Activated T-cell treated with anti-CD3 and anti-CD28 coated beads, Interleukin-2, amount 50 U/mL, for 1 hour (primary cell): ENCODE measurements around the gene DIS3L2.
"Not testable (repeated sequence)": the region's sequence is repeated elsewhere in the genome, so short reads cannot be mapped to it uniquely, and the experiment has no call there.

Source experiments
- DNase-seq: peaks from one replicate; pipeline ENCODE4 v3.0.0-alpha.2; 2020

The DIS3L2 gene

DNA sequence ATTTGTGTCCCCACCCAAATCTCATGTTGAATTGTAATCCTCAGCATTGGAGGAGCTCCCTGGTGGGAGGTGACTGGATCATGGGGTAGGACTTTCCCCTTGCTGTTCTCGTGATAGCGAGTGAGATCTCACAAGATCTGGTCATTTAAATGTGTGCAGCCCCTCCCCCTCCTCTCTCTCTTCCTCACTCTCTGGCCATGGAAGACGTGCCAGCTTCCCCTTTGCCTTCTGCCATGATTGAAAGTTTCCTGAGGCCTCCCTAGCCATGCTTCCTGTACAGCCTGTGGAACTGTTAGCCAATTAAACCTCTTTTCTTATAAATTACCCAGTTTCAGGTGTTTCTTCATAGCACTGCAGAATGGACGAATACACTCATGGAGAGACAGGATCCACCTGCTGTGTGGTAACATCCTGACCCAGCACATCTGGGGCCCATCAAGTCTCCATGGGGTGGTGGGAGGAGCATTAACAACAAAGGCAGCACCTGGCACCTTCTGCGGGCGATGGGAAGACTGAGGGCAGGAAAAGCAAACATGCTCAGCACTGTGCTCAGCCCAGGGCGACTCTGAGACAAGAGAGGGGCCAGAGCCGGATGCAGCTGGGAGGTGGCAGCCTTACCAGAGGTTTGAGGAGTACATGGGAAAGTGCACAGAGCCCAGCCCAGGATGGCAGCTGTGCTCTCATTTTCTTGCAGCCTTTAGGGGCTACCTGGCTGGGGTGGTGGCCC lies 400.8 kb downstream of the DIS3L2 start:
- DNase-seq = no peak

DNA sequence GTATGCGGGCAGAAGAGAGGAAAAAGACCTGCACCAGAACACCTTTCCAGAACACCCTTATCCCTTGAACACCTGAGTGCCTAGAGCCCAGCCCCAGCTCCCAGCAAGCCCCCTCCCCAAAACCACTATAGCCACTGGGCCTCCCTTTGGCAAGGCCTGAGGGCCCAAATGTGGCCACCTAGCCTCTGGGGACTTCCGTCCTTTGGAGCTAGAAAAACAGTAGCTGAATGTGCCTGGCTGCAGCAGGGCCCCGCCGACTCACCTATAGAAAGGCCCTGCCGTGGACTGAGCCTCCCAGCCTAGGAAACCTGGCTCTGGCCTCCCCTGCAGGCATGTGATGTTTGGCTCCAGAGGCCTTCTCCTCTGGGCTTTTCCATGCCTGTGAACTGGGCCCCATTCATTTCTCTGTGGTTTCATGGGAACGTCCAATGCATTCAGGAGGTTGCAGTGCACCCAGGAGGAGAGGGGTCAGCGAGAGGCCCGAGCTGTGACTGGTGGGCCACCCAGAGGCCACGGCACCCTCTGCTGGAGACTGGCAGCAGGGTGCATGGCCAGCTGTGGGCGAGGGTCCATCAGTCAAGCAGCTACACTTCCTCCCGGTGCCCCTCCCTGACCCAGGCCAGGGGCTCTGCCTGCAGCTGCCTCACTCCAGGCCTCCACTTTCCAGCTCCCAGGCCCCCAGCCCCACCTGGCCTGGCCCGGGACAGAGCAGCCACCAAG lies 401.7 kb downstream of the DIS3L2 start:
- not testable (repeated sequence) for DNase-seq

DNA sequence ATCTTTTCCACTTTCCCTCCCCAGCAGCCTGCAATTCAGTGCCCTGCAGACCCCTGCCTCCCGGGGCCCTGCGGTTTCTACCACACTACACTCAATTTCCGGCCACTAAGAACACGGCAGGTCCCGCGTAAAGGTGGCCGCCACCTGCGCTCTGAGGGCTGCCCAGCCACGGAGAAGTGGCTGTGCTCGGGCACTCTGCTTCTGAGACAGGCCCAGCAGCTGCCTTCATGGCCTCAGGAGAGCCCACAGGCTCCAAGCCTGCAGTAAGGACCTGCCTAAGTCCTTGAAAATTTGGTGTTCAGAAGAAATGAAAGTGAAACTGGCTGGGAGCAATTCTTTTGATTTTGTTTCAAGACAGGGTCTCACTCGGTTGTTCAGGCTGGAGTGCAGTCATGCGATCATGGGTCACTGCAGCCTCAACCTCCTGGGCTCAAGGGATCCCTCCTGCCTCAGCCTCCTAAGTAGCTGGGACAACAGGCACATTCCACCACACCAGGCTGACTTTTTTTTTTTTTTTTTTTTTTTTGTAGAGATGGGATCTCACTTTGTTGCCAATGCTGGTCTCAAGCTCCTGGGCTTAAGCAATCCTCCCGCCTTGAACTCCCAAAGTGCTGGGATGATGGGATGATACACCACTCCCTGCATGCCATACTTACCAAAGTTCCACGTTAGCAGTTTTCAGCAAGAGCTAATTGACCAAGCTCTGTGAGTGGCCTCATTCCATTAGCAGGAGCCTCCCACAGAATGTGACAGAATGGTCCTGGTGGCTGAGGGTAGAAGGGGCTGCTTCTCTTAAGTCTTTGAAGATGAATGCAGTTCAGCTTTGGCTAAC lies 402.5 kb downstream of the DIS3L2 start:
- DNase-seq = no peak

DNA sequence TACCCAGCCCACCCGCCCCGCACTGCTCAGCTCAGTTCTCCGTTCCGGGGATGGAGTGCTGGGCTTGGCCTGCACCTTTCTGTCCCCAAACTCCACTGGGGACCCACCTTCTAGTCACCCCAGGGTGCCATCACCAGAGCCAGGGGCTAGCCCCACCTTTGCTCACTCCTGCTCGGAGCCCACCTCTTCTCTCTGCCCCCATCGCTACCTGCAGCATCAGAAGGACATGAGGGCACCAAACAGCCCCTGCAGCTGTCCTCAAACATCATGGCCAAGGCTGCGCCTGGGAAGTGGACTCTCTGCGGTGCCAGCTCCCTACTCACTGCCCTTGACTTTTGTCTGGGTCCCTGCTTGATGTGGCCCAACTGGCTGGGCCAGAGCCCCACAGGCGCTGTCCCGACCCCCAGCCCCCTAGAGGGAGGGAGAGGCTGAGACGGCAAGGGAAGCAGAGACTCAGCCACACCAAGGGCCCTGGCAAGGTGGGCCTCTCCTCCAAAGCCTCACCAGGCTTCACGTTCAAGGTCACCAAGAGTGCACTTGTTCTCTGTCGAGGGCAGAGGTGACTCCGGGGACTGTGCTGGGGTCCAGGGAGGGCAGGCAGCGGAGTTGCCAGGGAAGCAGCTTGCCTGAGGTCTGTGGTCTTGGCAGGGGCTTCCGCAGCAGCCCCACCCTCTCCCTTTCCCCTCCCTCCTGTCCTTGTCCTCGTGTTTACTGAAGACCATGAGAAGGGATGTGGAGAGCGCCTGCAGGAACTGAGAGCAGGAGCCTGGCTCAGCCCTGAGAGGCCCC lies 403.5 kb downstream of the DIS3L2 start:
- DNase-seq = not testable (repeated sequence)

DNA sequence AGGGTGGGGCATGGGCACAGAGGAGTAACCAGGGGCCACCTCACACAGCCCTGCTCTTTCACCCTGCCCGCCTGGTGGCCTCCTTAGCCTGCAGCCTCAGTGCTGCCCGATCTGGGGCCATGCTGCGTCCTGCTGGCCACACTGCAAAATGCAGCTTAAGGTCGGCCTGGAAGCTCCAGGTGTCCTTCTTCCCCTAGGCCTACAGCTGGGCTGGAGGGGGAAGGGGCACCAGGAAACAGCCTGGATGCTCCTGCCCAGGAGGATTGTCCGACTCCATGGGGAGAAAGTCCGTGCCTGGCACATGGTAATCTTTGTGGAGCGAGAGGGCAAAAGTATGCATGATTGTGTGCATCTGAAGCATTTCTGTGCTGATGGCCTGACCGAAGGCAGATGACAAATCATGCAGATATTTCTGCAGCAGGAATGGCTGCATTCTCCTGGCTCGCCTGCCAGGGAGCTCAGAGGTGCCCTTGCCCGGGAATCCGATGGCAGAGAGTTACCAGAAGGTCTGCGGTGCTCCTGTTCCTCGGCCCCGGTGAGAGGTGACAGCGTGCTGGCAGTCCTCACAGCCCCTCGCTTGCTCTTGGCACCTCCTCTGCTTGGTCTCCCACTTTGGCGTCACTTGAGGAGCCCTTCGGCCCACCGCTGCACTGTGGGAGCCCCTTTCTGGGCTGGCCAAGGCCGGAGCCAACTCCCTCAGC lies 404.3 kb downstream of the DIS3L2 start:
- DNase-seq = no peak

DNA sequence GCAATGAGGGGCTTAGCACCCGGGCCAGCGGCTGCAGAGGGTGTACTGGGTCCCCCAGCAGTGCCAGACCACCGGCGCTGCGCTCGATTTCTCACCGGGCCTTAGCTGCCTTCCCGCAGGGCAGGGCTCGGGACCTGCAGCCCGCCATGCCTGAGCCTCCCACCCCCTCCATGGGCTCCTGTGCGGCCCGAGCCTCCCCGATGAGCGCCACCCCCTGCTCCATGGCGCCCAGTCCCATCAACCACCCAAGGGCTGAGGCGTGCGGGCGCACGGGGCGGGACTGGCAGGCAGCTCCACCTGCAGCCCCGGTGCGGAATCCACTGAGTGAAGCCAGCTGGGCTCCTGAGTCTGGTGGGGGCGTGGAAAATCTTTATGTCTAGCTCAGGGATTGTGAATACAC lies 404.9 kb downstream of the DIS3L2 start:
- DNase-seq = not testable (repeated sequence)

DNA sequence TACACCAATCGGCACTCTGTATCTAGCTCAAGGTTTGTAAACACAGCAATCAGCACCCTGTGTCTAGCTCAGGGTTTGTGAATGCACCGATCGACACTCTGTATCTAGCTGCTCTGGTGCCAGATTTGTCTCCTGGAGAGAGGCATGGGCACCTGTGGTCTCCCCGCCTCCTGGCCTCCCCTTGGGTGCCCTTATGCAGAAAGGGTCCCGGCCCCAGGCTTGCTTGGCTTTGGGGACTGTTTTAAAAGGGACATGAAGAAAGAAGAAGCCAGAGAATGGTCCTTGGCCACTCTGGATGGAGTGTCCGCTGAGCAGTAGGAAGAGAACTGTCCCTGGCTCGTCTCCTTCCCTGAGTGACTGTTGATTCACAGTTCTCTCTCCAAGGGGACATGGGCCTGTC lies 405.5 kb downstream of the DIS3L2 start:
- DNase-seq = no peak

DNA sequence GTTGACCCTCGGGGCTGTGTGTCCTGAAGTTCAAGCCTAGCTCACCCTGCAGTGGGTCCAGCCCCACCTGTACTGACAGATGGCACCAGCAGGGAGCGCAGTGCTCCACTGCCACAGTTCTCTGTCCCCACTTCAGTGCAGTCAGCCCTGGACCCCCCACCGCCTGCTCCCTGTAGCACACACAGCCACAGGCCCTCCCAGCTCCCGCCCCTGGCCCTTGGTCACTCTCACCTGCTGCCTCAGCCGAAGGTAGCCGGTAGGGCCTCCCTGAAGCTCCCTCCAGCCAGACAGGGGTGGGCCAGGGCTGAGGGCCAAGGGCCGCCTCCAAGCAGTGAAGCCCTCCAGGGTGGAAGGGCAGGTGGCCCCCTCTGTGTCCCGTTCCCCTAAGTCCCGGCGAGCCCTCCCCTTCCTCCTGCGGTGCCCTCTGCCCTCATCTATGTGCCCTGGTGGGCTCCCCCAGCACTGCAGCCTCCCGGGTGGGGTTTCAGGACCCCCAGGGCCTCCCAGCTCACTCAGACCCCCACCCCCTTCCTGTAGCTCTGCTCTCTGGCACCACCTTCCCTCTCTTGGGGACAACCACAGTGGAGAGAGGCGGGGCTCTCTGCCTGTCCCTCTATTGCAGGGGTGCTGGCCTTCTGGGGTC lies 406.2 kb downstream of the DIS3L2 start:
- no peak for DNase-seq

DNA sequence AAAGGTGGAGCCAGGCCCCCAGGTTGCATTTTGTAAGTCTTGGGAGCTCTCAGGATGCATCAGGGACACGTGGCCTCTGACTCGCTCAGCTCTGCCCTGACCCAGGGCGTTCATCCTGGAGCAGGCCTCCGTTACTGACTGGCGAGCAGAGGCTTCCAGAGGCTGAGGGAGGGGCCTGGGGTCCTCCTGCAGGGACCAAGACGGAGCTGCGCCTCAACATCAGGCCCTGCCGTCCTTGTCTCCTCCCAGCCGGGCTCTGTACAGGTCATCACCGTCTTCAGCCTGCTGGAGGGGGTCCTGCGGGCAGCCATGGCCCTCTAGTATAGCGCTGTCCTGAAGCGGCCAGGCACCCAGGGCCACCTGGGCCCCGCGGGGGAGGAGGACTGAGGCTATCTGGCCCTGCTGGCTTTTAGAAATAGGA lies 406.8 kb downstream of the DIS3L2 start:
- no peak for DNase-seq

DNA sequence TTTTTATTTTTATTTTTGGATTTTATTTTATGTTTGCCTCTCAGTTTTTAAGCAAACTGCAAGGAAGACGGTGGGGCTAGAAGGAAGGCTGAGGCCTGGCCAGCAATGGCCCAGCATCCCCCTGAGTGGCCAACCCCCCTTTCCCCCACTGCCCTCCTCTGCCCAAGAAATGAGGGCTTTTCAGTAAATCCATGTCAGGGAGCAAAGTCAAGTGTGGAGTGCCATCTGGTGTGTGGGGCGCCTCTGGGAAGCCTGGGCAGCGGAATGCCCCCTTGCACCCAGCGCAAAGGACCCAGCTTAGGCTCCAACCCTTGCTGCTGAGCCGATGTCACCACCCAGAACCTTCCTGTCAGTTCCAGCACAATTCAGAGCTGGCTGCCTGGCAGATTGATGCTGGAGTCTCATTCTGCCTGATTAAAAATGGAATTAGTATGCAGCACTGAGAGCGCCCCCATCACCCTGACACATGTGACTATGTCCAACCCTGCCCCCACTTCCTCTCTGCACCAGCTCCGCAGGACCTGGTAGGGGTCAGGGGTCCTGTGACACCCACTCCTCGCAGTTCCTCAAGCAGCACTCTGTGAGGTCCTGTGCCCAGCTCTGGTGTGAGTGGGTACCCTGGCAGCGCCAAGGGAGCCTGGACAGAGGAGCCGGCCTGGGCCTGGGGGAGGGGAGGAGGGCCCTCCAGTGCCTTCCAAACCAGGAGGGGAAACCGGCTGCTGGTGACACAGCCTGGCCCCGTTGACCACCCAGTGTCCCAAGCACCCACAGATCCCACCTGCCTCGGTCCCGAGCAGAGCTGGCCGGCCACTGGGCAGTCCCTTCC lies 407.8 kb downstream of the DIS3L2 start:
- no peak for DNase-seq

DNA sequence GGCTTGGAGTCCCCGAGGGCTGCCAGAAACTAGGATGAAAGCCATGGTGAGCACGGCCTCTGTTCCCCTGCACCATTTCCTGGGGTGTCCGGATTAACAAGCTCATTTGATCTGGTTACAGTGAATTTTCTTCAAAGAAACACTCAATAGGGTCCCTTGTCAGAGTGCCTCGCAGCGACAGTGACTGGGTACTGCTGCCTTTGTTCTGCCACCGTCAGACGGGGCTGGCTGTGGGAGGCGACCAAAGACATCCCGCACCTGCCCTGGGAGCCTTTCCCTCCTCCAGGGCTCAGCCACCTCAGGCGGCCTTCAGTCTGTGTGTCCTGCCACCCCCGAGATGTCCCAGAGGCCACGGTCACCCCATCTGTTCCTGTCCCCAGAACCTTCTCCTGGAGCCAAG lies 408.5 kb downstream of the DIS3L2 start:
- DNase-seq = not testable (repeated sequence)

DNA sequence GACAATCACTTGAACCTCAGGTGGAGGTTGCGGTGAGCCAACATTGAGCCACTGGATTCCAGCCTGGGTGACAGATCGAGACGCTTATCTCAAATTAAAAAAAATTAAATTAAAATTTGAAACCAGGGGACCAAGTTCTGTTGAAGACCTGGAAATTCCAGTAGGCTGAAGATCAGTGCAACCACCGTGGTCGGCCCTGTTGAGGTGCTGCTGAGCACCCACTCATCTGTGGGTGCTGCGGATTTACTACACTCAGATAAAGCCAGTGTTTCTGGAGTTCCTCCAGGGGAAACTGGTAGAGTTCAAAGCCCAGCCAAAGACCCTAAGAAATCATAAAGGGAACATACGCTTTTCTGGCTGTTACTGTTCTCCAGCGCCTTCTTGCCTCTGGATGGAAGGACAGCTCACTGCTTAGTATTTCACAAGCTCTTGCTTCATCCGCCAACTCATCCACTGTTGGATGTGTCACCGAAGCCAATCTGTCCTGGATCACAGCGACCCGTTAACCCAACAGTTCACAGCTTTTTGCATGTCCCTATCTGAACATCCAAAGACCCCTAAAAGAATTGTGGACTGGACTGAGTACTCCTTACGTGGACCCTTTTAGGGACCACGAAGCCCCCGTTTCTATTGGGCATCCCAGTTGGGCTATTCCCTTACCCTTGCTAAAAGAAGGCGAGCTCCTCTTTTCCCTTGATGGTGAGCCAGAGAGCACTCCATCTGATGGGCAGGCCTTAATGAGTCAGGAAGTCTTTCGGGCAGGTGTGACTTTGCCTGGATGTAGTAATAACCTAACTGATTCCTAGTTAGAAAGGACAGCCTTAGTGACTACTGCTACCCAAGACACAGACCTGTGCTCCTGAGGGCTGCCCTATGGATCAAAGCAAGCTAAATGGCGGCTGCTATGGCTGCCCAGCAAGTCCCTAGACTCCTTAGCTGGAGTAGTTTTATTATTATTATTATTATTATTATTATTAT lies 411.0 kb downstream of the DIS3L2 start:
- no peak for DNase-seq

DNA sequence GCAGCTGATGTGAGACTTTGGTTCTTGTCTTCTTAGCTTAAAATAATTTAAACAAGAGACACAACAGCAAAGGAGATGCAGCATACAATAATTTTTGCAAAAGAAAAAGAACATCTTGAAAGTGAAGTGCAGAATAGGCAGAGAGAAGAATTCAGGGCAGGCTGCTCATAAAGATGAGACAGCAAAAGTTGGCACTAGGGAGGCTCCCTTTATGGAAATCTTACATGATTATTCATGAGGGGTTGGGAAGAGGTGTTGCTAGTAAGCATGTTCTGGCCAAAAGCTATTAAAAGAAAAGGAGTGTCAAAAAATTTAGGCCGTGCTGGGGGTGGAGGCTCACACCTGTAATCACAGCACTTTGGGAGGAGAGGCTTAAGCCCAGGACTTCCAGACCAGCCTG lies 412.8 kb downstream of the DIS3L2 start:
- no peak for DNase-seq

DNA sequence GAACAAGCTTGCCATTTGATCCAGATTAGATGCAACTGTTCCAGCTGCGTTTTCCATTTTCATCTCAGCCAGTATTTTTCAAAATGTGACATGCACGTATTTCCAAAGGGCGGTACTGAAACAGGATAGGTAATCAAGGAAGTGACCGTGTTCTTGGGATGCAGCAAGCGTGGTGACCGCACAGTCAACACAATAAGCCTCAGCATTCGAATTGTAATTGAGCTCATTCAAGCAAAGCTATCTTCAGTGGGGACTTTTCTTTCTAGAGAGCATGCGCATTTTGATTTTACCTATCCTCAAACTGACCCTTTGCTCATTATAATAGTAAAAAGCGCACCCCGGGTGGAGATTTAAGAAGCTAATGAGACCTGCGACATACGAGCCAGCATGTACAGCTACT lies 413.7 kb downstream of the DIS3L2 start:
- no peak for DNase-seq

DNA sequence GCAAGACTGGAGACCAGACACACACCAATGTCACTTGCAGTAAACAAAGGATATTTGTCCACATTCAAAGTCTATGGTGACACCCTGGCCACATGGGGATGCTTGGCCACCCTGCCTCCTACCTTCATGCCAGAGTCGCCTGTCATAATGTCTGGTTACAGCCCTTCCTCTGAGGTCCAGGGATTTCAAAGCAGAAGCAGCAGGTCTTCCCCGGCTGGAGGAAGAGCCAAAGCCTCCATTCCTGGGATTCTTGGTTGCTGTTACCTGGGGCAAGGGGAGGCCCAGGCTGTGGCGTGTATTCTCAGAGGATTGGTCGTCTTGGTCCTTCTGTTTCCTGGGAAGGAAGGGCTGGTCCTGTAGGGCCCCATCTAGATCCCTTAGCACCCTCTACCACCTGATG lies 414.7 kb downstream of the DIS3L2 start:
- no peak for DNase-seq

DNA sequence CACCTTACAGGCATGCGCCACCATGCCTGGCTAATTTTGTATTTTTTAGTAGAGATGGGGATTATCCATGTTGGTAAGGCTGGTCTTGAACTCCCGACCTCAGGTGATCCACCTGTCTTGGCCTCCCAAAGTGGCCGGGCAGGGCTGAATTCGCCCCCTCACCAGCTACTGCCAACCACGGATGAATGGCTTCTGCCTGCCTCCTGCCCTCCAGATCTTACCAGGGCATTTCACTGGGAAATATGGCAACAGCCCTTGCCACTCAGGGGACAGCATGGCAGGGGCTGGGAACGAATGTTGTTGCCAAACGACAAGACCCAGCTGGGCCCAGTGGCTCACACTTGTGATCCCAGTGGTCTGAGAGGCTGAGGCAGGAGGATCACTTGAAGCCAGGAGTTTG lies 415.2 kb downstream of the DIS3L2 start:
- no peak for DNase-seq

DNA sequence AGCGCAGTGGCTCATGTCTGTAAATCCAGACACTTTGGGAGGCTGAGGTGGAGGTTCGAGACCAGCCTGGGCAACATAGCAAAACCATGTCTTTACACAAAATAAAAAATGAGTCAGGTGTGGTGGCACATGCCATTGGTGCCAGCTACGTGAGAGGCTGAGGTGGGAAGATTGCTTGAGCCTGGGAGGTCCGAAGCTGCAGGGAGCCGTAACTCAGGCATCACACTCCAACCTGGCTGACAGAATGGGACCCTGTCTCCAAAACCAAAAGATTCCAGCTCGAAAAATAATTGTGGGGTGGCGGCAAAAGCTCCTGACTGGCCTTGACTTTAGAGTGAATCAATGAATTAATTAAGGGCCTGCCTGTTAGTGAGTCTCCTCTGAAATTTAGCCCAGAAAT lies 415.8 kb downstream of the DIS3L2 start:
- no peak for DNase-seq

DNA sequence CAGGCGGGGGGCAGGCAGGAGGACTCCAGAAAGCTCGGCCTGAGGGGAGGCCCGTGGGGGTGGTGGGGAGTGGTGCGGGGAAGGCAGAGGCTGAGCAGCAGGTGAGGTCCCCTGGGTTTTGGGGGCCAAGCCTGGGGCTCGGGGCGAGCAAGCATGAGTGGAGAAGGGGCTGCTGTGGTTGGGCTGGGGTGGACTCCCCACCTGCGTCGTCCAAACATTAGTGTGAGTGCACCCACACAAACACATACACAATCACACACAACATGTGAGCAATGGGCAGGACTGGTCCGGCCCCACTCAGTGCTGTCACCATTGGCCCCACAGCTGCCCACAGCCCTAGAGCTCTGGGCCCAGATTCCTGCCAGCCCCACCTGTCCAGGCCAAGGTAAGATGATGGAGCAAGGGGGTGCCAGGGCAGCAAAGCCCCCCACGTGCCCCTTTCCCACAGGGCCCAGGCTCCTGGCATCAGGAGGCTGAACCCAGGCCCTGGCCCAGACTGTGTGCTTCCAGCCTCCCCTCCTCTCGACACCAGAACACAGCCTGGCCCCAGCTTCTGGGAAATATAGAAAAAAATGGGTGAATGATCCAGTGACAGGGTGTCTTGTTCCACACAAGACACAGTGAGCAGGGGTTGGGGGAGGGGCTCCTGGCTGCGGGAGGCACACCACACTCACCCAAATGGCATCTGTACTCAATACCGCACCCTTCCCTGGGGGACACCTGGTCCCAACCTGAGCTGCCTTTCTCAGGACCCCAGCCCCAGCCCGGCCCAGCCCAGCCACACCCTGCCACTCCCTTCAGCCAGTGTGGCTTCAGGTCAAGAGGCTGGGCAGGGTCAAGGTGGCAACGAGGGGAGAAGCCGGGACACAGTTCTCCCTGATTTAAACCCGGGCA lies 416.6 kb downstream of the DIS3L2 start:
- no peak for DNase-seq
